H54 (cell line): ENCODE data around the gene GLCCI1.

Source experiments
- DNase-seq: peaks from one replicate; pipeline ENCODE4 v3.0.0; 2011; ENCODE audit warnings: low spot score, mixed read lengths; ENCODE audit not compliant: insufficient read length
- FAIRE-seq: peaks from 3 replicates; lab custom pipeline; 2011; peaks lifted over from hg19 to GRCh38; lab: Jason Lieb, UNC
- POLR2A ChIP-seq: IDR thresholded peaks from 2 replicates; pipeline ENCODE4 v1.6.1; 2011; ENCODE audit warnings: low read depth, mild to moderate bottlenecking, low read length

GLCCI1 gene

GRCh38 chr7:7970237-7970530 is 1.6 kb downstream of the GLCCI1 start:
- no peak for TF ChIP-seq POLR2A
- FAIRE-seq, result no peak
- no peak for DNase-seq

GRCh38 chr7:7970531-7971307 is 2.1 kb downstream of the GLCCI1 start:
- DNase-seq, result peak; percentile 52
- TF ChIP-seq POLR2A, result no peak
- FAIRE-seq, result peak; percentile 93

DNA sequence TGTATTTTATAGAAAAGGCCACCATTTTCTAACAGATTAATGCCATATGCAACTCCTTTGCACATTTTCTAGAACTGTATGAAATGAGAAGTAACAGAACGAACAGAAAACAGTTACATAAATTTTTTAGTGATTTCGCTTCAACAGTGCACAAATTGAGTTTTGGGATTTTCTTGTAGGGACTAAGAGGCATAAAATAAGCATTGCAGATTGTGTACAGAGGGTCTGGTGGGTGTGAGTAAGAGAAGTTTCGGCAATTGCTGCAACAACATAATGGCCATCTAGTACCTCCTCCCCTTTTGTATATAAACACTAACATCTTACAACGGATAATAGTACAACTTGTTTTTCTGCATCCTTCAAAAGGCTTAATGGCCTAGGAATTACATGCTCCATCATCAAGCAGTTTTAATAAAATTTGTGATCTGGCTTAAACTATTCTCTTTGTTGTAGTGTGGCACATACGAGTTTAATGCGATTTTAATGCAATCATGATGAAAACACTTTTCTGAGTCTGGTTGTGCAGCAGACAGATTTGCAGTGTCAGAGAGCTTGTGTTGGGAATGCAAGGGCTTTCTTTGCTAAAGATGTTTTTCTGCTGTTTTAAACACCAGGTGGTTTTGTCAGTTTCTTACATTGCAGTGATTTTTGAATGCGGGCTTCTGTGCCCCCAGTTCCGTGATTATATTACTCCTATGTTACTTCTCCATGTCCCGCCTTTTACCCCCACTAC is 2.9 kb downstream of the GLCCI1 start:
- FAIRE-seq (no peak), DNase-seq (no peak)
- no peak for TF ChIP-seq POLR2A

GRCh38 chr7:7972128-7972527 is 3.5 kb downstream of the GLCCI1 start:
- DNase-seq (no peak), FAIRE-seq (no peak)

DNA sequence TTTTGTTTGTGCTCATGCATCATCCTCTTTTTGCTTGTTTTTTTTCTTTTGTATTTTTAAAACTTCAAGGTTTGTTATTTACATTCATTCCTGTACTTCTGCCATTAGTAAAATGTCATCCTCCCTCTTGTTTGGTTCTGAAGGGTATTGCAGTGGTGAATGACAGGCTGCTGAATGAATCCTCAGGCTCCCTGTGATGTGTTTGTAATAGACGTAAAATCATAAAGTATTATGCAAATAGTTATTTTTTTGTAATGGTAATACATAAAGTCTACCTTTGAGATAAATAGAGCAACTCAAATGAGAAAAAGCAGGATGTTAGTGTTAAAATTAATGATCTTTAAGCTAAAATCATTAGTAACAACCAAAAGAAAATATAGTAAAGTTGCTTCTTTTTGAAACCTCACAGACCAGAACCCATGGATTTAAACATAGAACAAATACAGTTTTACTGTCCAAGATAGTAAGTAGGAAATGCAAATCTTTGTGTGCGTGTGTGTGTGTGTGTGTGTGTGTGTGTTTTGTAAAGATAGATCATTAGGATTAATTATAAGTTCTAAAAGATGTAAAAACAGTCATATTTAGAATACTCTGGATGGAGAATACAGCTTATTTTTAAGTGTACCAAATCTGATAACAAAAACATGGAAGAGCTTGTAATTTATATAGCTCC is 4.5 kb downstream of the GLCCI1 start:
- FAIRE-seq (no peak), DNase-seq (no peak)
- no peak for TF ChIP-seq POLR2A

More at GRCh38 chr7:7972128-7972527, 3.5 kb downstream of the GLCCI1 start:
- no peak for TF ChIP-seq POLR2A

- TF ChIP-seq POLR2A, result no peak
- no peak for FAIRE-seq
- DNase-seq, result no peak
Measured at GRCh38 chr7:7976677-7977076, 8.1 kb downstream of the GLCCI1 start.

DNA sequence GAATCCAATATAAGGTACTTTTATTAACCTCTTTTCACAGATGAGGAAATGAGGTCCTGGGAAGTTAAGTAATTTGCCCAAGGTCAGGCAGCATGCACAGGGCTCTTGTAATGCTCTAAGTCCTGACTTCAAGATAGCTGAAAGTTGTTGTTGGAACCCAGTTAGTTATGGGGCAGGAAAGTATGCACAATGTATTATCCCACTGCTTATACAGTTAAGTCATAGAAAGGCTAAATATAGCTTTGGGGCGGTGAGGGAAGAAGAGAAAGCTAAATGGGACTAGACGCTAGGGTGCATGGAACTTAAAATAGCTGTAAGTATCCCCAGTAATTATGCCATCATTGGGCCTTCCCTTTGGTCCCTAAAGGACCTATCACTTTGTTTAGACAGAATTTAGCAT is 9.2 kb downstream of the GLCCI1 start:
- TF ChIP-seq POLR2A, result no peak
- FAIRE-seq (peak; percentile 67), DNase-seq (no peak)

GRCh38 chr7:7978860-7979259 is 10.3 kb downstream of the GLCCI1 start:
- FAIRE-seq (peak; percentile 57), DNase-seq (no peak)
- TF ChIP-seq POLR2A, result no peak

DNA sequence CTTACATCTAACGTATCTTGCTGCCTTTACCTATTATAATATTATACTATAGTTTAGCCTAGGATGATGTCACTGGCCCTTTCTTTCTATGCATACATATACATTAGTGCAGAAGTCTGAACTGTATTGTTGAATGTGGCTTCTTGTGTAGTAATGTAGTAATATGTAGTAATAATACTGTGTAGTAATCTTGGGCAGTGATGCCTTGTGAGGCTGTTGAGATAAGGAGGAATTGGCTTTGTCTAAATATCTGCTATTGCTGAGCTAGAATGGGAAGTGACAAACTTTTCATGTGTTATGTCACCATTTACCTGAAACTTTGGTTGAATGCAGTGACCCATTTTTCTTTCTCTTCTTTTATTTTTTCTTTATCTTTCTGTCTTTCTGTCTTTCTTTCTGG is 11.0 kb downstream of the GLCCI1 start:
- no peak for TF ChIP-seq POLR2A
- peak; percentile 82 for FAIRE-seq
- DNase-seq, result no peak

DNA sequence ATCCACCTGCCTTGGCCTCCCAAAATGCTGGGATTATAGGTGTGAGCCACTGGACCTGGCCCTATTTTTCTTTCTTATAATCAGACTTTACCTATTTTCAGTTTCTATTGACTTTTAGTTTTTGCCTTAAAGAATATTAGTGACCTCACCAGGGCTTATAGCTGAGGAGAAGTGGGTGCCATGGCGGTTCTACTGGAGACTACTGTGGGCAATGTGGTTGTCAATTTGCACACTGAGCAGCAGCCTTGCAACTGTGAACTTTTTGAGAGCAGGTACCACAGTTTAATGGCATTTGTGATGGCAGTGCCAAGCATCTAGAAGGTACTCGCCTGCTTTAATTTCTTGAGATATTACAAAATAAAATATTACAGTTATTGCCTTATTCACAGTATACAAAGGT is 11.5 kb downstream of the GLCCI1 start:
- TF ChIP-seq POLR2A, result no peak
- FAIRE-seq, result peak; percentile 15
- no peak for DNase-seq

GRCh38 chr7:7982904-7983303 is 14.3 kb downstream of the GLCCI1 start:
- FAIRE-seq (peak; percentile 41), DNase-seq (no peak)
- TF ChIP-seq POLR2A, result no peak

DNA sequence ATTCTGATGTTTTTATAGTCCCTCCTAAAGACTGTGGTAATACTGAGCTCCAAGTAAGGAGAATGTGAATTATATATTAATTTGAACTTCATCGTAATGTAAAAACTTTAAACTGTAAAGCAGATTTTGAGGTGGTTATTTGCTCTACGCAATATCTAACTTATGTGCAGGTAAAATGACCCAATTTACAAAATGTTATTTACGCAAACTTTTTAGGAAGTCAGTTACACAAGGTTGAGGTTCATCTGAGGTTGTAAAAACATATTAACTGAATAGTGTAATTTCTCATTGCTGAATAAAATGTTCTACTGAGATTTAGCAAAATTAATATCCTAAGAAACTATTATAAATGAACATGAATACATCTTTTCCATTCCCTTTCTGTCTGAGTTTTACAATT is 15.8 kb downstream of the GLCCI1 start:
- no peak for FAIRE-seq

GRCh38 chr7:7988706-7989105 is 20.1 kb downstream of the GLCCI1 start:
- no peak for TF ChIP-seq POLR2A
- FAIRE-seq, result no peak
- DNase-seq, result no peak

More for the DNA sequence above, 15.8 kb downstream of the GLCCI1 start:
- DNase-seq, result no peak
- TF ChIP-seq POLR2A, result no peak

- no peak for DNase-seq
- FAIRE-seq, result no peak
- TF ChIP-seq POLR2A, result no peak
Measured at GRCh38 chr7:7989133-7989532, 20.5 kb downstream of the GLCCI1 start.
